Right lung (tissue), 5 donors: ENCODE measurements around the gene ZBTB26. TPM values are rescaled to one million over a fixed set of nuclear protein-coding genes. Genes with fewer than 3 reads are reported as not detected.
"Not testable (repeated sequence)": the region's sequence is repeated elsewhere in the genome, so short reads cannot be mapped to it uniquely, and the experiment has no call there.

Source experiments
- DNase-seq, 2 donors: peaks; one replicate each; pipeline ENCODE4 v3.0.0-alpha.2; 2013
- polyA plus RNA-seq, 5 donors: library from polyadenylated mRNA; unstranded; fragments of 120-200 nt; gene quantifications; one replicate each; pipeline versions ENCODE4 v1.2.1 to v1.2.3, GENCODE V29; 2013; ENCODE audit warnings: inconsistent platforms in 1 of 5, low replicate concordance in 1 of 5; ENCODE audit not compliant: insufficient read length in 5 of 5, insufficient read depth in 1 of 5

Gene ZBTB26
- polyA plus RNA-seq, 5 donors: 14.5 to 23.5 (median 20.3) TPM

GRCh38 chr9:122930541-122931225 is 629 bp downstream of the ZBTB26 start:
- no peak for DNase-seq

- no peak for DNase-seq
Measured at GRCh38 chr9:122929796-122930354, 1.4 kb downstream of the ZBTB26 start.

- DNase-seq: no peak
Measured at GRCh38 chr9:122923947-122924346, 7.4 kb downstream of the ZBTB26 start.

GRCh38 chr9:122922713-122923112 is 8.6 kb downstream of the ZBTB26 start:
- DNase-seq: no peak

GRCh38 chr9:122918310-122918709 is 13.0 kb downstream of the ZBTB26 start:
- no peak for DNase-seq

- peak; percentile 73 for DNase-seq
Measured at GRCh38 chr9:122912964-122913673, 18.2 kb downstream of the ZBTB26 start, which contains the start of gene ZBTB6. ZBTB6 (minus strand) TSS chr9:122913323; CDS start chr9:122912072, 1,251 bp downstream.

- DNase-seq: no peak
Measured at GRCh38 chr9:122912671-122912963, 18.7 kb downstream of the ZBTB26 start.

- DNase-seq: not testable (repeated sequence)
Measured at GRCh38 chr9:122906122-122906521, 25.2 kb downstream of the ZBTB26 start.

- peak; percentile 98 to 99 for DNase-seq
Measured at GRCh38 chr9:122904823-122905710, 26.2 kb downstream of the ZBTB26 start, which contains the start of gene RC3H2. RC3H2 (minus strand) TSS chr9:122905359; CDS start chr9:122897509, 7,850 bp downstream.

GRCh38 chr9:122904466-122904822 is 26.9 kb downstream of the ZBTB26 start:
- peak; percentile 10 to 38 for DNase-seq

GRCh38 chr9:122900791-122901190 is 30.5 kb downstream of the ZBTB26 start:
- no peak for DNase-seq

GRCh38 chr9:122897969-122898368 is 33.3 kb downstream of the ZBTB26 start:
- DNase-seq: no peak

GRCh38 chr9:122888480-122888879 is 42.8 kb downstream of the ZBTB26 start:
- no peak for DNase-seq

- no peak for DNase-seq
Measured at GRCh38 chr9:122883125-122883524, 48.2 kb downstream of the ZBTB26 start.

- no peak for DNase-seq
Measured at GRCh38 chr9:122879443-122879842, 51.9 kb downstream of the ZBTB26 start.

GRCh38 chr9:122875523-122875922 is 55.8 kb downstream of the ZBTB26 start:
- no peak for DNase-seq

GRCh38 chr9:122867276-122867675 is 64.0 kb downstream of the ZBTB26 start:
- DNase-seq: not testable (repeated sequence)

- no peak for DNase-seq
Measured at GRCh38 chr9:122866079-122866478, 65.2 kb downstream of the ZBTB26 start.
